GM19099 (cell line): ENCODE measurements around the gene MOBP.

Experiments used
- POLR2A ChIP-seq: IDR thresholded peaks from 3 replicates; pipeline ENCODE4 v1.6.1; 2011; ENCODE audit warnings: low read depth; ENCODE audit not compliant: insufficient read length; ENCODE audit errors: extremely low read depth

The MOBP gene

DNA sequence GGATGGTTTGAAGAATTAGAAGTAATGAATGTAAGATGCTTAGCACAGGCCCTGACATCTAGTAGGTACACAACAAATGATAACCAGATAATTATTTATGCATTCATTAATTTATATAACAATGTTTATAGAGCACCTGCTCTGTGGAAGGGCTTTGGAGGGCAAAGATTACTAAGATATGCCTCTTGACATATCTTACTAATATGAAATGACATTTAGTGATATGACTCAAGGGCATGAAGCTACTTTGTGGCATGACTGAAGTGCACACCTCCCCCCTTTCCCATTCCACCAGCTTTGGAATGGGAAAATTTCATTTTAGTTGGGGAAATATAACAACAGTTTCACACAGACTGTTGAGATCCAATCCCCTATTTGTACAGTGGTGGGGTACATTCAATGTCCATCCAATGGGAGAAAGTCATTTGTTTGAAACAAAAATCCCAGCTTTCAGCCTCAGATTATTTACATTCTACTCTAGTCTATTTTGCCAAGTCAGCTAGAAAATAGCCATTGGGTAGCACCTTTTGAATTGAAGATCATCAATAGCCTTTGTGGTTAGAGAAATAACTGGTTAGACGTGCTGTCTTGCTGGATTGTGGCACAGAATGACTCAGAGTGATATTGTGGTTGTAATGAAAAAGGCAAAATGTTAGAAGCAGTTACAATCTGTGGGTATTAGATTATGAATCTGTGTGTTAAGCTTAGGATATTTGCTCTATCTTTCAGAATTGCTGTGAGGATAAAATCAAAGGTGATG, 72.9 kb downstream of the MOBP start:
- no peak for TF ChIP-seq POLR2A

- TF ChIP-seq POLR2A, result no peak
Measured at GRCh38 chr3:39541442-39541841, 74.0 kb downstream of the MOBP start.

GRCh38 chr3:39541917-39542329, 74.4 kb downstream of the MOBP start:
- TF ChIP-seq POLR2A, result no peak

DNA sequence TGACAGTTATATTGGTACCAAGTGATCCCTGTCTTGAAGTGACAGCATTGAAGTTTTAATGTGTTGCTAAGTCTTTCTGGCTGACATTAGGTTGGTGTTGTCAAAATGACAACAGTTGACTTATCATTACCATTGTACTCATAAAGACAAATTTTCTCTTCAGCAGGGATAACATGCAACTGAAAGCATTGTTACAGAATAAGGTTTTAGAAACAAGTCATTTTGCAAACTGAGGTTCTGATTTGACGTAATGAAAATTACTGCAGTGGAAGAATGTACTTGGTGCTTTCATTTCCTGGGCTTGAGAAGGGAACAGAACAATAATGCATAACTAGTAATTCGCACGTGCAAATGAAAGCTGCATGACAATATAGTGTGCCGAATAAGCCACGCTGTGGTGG, 75.1 kb downstream of the MOBP start:
- no peak for TF ChIP-seq POLR2A

DNA sequence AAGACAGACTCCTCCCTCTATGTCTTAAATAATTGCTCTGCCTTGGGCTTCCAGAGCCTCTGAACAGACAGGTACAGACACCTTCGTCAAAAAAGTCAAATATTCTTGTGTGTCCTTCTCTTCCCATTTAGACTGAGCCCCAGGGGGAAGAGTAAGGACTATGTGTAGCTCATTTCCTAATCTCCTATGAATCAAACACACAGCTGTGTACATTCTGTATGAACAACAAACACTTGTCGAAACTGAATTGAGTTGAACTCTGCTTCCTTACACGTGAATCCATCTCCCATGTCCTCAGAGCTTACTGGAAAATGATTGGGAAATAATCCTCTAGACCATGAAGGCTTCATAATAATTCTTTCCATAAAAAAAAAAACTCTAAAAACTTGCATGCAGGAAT, 80.8 kb downstream of the MOBP start:
- TF ChIP-seq POLR2A, result no peak

DNA sequence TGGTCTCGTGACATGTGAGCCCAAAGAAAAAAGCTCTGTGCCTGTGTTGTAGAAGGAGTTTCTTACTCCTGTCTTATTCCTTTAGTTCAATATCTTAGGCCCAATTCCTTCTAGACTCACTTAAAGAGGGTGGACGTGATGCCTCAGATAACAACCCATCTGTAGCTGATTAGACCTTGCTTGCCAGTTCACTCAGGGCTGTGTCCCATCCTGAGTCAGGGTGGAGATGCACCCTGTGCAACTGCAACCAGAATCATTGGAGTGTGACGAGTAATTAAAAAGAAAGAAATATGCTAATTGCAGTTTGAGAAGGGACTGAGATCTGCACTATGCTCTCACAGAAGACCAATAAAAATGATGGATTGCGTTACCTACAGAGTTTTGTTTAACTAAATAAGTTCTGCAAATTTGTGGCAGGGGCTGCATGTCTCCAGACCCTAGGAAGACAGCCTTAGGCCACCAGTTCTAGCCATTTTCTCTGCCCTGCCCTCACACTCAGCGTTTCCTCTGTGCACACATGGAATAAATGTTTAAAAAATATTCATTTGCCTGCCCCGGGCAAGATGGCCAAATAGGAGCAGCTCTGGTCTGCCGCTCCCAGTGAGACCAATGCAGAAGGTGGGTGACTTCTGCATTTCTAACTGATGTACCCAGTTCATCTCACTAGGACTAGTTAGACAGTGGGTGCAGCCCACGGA, 83.0 kb downstream of the MOBP start:
- TF ChIP-seq POLR2A, result no peak
